GM18907 (cell line): ENCODE results near the gene ALPG.
"Not testable (repeated sequence)": the region's sequence is repeated elsewhere in the genome, so short reads cannot be mapped to it uniquely, and the experiment has no call there.

ENCODE experiments used
- ATAC-seq: cut with Tn5 transposase; IDR thresholded peaks from one replicate; pipeline ENCODE4 v1.9.1; 2021; ENCODE audit warnings: mild to moderate bottlenecking, moderate library complexity; ENCODE audit not compliant: unreplicated experiment

The ALPG gene

GRCh38 chr2:232438951-232439757, 32.5 kb downstream of the ALPG start:
- no peak for ATAC-seq

GRCh38 chr2:232439758-232440135, 33.1 kb downstream of the ALPG start:
- ATAC-seq, result no peak

GRCh38 chr2:232440220-232441018, 33.8 kb downstream of the ALPG start:
- ATAC-seq, result peak; percentile 80

GRCh38 chr2:232441147-232441651, 34.6 kb downstream of the ALPG start:
- no peak for ATAC-seq

GRCh38 chr2:232441922-232442321, 35.3 kb downstream of the ALPG start:
- not testable (repeated sequence) for ATAC-seq

GRCh38 chr2:232442431-232442830, 35.8 kb downstream of the ALPG start:
- ATAC-seq, result not testable (repeated sequence)

GRCh38 chr2:232443047-232443446, 36.4 kb downstream of the ALPG start:
- ATAC-seq, result not testable (repeated sequence)

GRCh38 chr2:232443669-232444408, 37.2 kb downstream of the ALPG start:
- ATAC-seq, result not testable (repeated sequence)

- ATAC-seq, result peak; percentile 42
Measured at GRCh38 chr2:232444409-232445148, 37.9 kb downstream of the ALPG start.

- not testable (repeated sequence) for ATAC-seq
Measured at GRCh38 chr2:232445149-232445885, 38.7 kb downstream of the ALPG start.

GRCh38 chr2:232446266-232446777, 39.7 kb downstream of the ALPG start:
- not testable (repeated sequence) for ATAC-seq

- no peak for ATAC-seq
Measured at GRCh38 chr2:232447091-232447620, 40.5 kb downstream of the ALPG start.

GRCh38 chr2:232447638-232448303, 41.1 kb downstream of the ALPG start:
- no peak for ATAC-seq

- no peak for ATAC-seq
Measured at GRCh38 chr2:232448304-232448690, 41.7 kb downstream of the ALPG start.

GRCh38 chr2:232449964-232450363, 43.3 kb downstream of the ALPG start:
- ATAC-seq, result no peak

GRCh38 chr2:232451645-232452044, 45.0 kb downstream of the ALPG start:
- ATAC-seq, result not testable (repeated sequence)

GRCh38 chr2:232454630-232455029, 48.0 kb downstream of the ALPG start:
- ATAC-seq, result no peak

- no peak for ATAC-seq
Measured at GRCh38 chr2:232455426-232456255, 49.0 kb downstream of the ALPG start, which contains the start of gene ALPI. Gene ALPI (plus strand): TSS chr2:232456153. CDS start chr2:232456200, 47 bp downstream.
